ENCODE data around the gene ZNF763. TPM values are rescaled to one million over a fixed set of nuclear protein-coding genes. Genes with fewer than 3 reads are reported as not detected.
"Not testable (repeated sequence)": the region's sequence is repeated elsewhere in the genome, so short reads cannot be mapped to it uniquely, and the experiment has no call there.

Gene ZNF763
- total RNA-seq, 2 donors from 2014 or later, result 0.64 to 1.3 TPM

DNA sequence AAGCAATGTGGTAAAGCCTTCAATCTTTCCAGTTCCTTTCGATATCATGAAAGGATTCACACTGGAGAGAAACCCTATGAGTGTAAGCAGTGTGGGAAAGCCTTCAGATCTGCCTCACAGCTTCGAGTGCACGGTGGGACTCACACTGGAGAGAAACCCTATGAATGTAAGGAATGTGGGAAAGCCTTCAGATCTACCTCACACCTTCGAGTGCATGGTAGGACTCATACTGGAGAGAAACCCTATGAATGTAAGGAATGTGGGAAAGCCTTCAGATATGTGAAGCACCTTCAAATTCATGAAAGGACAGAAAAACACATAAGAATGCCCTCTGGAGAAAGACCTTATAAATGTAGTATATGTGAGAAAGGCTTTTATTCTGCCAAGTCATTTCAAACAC, 15.6 kb upstream of the ZNF763 start:
- Mint-ChIP-seq H3K4me3 (no peak overlapping the region), H3K27ac (no peak overlapping the region), H3K36me3 (ENCODE audit: low read depth) (peaks cover 85% of the 10 kb centered on the region), H3K27me3 (no peaks in the 10 kb centered on the region), H3K4me1 (no peaks in the 10 kb centered on the region), H3K9me3 (peaks cover 43% of the 10 kb centered on the region)
- no peak for ATAC-seq (replicated peaks)

GRCh38 chr19:11949614-11950080, 15.2 kb upstream of the ZNF763 start:
- not testable (repeated sequence) for H3K4me3 Mint-ChIP-seq; ATAC-seq (replicated peaks); H3K27ac Mint-ChIP-seq; H3K27me3 Mint-ChIP-seq; H3K4me1 Mint-ChIP-seq
- H3K9me3 Mint-ChIP-seq, result peaks cover 43% of the 10 kb centered on the region
- H3K36me3 Mint-ChIP-seq (ENCODE audit: low read depth), result peaks cover 81% of the 10 kb centered on the region

DNA sequence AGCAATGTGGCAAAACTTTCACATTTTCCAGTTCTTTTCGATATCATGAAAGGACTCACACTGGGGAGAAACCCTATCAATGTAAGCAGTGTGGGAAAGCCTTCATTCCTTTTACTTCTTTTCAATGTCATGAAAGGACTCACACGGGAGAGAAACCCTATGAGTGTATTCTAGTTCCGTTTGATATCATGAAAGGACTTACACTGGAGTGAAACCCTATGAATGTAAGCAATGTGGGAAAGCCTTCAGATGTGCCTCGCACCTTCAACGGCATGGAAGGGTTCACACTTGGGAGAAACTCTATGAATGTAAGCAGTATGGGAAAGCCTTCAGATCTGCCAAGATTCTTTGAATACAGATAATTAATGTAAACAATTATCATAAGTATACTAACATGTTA, 14.5 kb upstream of the ZNF763 start:
- Mint-ChIP-seq H3K4me3 (no peak overlapping the region), H3K9me3 (peaks cover 41% of the 10 kb centered on the region), H3K4me1 (no peaks in the 10 kb centered on the region), H3K27ac (no peak overlapping the region), H3K27me3 (no peaks in the 10 kb centered on the region), H3K36me3 (ENCODE audit: low read depth) (peaks cover 74% of the 10 kb centered on the region)
- no peak for ATAC-seq (replicated peaks)

GRCh38 chr19:11963566-11964355, 1.1 kb upstream of the ZNF763 start:
- Mint-ChIP-seq H3K9me3 (no peaks in the 10 kb centered on the region), H3K36me3 (ENCODE audit: low read depth) (no peaks in the 10 kb centered on the region), H3K4me1 (peaks cover 21% of the 10 kb centered on the region), H3K4me3 (peak overlapping the region; percentile 80), H3K27ac (peak overlapping the region; percentile 69), H3K27me3 (no peaks in the 10 kb centered on the region)
- peak; percentile 50 for ATAC-seq (replicated peaks)

- Mint-ChIP-seq H3K4me1 (peaks cover 21% of the 10 kb centered on the region), H3K36me3 (ENCODE audit: low read depth) (no peaks in the 10 kb centered on the region), H3K9me3 (no peaks in the 10 kb centered on the region), H3K27ac (peak overlapping the region; percentile 69), H3K27me3 (no peaks in the 10 kb centered on the region), H3K4me3 (peak overlapping the region; percentile 80)
- ATAC-seq (replicated peaks), result peak; percentile 36
Observed at GRCh38 chr19:11964496-11964857, 363 bp upstream of the ZNF763 start.

DNA sequence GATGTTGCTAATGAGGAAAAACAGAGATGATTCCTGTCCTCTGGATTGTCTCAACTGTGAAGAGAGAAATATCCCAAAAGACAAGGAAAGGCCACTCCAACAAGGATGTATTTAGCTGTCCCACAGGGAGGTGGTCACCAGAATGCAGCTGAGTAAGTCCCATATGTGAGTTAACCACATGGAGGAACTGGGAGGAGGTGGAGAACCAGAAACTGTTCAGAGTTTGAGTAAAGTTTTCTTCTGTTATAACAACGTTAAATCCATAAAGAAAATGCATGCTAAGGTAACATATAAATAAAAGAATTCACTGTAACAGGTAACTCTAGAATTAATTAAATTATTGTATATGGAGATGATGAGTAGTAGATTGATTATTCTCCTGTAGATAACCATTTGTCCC, 5.3 kb downstream of the ZNF763 start:
- Mint-ChIP-seq H3K4me1 (peaks cover 4% of the 10 kb centered on the region), H3K36me3 (ENCODE audit: low read depth) (no peaks in the 10 kb centered on the region), H3K4me3 (no peak overlapping the region), H3K27me3 (no peaks in the 10 kb centered on the region), H3K27ac (no peak overlapping the region), H3K9me3 (no peaks in the 10 kb centered on the region)
- ATAC-seq (replicated peaks), result no peak

DNA sequence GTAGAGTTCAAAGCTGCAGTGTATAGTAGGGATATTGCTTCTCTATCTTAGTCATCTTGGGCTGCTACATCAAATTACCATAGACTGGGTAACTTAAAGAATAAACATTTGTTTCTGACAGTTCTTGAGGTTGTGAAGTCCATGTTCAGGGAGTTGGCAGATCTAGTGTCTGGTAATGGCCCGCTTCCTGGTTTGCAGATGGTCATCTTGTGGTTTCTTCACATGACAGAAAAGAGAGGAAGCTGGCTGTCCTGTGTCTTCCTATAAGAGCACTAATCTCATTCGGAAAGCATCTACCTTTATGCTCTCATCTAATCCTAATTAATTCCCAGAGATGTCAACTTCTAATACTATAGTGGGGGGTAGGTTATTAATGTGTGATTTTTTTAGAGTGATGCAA, 6.2 kb downstream of the ZNF763 start:
- no peak overlapping the region for H3K4me3 Mint-ChIP-seq
- no peaks in the 10 kb centered on the region for H3K4me1 Mint-ChIP-seq
- no peak for ATAC-seq (replicated peaks)
- H3K27me3 Mint-ChIP-seq, result no peaks in the 10 kb centered on the region
- H3K36me3 Mint-ChIP-seq (ENCODE audit: low read depth), result no peaks in the 10 kb centered on the region
- no peaks in the 10 kb centered on the region for H3K9me3 Mint-ChIP-seq
- H3K27ac Mint-ChIP-seq, result no peak overlapping the region

- H3K27ac Mint-ChIP-seq, result no peak overlapping the region
- H3K9me3 Mint-ChIP-seq, result peaks cover 3% of the 10 kb centered on the region
- H3K27me3 Mint-ChIP-seq, result no peaks in the 10 kb centered on the region
- peaks cover 14% of the 10 kb centered on the region for H3K36me3 Mint-ChIP-seq (ENCODE audit: low read depth)
- no peaks in the 10 kb centered on the region for H3K4me1 Mint-ChIP-seq
- ATAC-seq (replicated peaks), result no peak
- H3K4me3 Mint-ChIP-seq, result no peak overlapping the region
Observed at GRCh38 chr19:11973019-11973810, 8.4 kb downstream of the ZNF763 start.

DNA sequence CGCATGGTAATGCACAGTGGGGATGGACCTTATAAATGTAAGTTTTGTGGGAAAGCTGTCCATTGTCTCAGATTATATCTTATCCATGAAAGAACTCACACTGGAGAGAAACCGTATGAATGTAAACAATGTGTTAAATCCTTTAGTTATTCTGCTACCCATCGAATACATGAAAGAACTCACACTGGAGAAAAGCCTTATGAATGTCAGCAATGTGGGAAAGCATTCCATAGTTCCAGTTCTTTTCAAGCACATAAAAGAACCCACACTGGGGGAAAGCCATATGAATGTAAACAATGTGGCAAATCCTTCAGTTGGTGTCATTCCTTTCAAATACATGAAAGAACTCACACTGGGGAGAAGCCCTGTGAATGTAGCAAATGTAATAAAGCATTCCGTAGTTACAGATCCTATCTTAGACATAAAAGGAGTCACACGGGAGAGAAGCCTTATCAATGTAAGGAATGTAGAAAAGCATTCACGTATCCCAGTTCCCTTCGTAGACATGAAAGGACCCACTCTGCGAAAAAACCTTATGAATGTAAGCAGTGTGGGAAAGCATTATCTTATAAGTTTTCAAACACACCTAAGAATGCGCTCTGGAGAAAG, 13.8 kb downstream of the ZNF763 start:
- Mint-ChIP-seq H3K36me3 (ENCODE audit: low read depth) (peaks cover 27% of the 10 kb centered on the region), H3K27me3 (no peaks in the 10 kb centered on the region), H3K27ac (no peak overlapping the region), H3K9me3 (peaks cover 25% of the 10 kb centered on the region), H3K4me3 (no peak overlapping the region), H3K4me1 (no peaks in the 10 kb centered on the region)
- ATAC-seq (replicated peaks), result no peak

DNA sequence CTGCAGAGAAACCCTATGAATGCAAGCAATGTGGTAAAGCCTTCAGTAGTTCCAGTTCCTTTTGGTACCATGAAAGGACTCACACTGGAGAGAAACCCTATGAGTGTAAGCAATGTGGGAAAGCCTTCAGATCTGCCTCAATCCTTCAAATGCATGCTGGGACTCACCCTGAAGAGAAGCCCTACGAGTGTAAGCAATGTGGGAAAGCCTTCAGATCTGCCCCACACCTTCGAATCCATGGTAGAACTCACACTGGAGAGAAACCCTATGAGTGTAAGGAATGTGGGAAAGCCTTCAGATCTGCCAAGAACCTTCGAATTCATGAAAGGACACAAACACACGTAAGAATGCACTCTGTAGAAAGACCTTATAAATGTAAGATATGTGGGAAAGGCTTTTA, 14.7 kb downstream of the ZNF763 start:
- no peaks in the 10 kb centered on the region for H3K4me1 Mint-ChIP-seq
- peaks cover 27% of the 10 kb centered on the region for H3K36me3 Mint-ChIP-seq (ENCODE audit: low read depth)
- no peak overlapping the region for H3K4me3 Mint-ChIP-seq
- H3K9me3 Mint-ChIP-seq, result peaks cover 25% of the 10 kb centered on the region
- H3K27ac Mint-ChIP-seq, result no peak overlapping the region
- H3K27me3 Mint-ChIP-seq, result no peaks in the 10 kb centered on the region
- no peak for ATAC-seq (replicated peaks)

DNA sequence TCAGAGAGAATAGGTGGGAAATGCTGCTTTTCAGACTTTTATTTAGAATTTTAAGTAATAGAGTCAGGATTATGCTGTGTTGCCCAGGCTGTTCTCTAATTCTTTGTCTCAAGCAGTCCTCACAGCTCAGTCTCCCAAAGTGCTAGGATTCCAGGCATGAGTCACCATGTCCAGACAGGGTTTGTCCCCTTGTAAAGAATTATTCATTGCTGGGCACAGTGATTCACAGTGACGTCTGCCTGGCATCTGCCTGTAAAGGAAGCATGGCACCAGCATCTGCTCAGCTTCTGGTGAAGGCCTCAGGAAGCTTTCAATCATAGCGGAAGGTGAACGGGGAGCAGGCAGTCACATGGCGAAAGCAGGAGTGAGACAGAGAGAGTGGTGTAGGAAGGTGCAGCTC, 17.7 kb downstream of the ZNF763 start:
- H3K36me3 Mint-ChIP-seq (ENCODE audit: low read depth), result peaks cover 20% of the 10 kb centered on the region
- peaks cover 25% of the 10 kb centered on the region for H3K9me3 Mint-ChIP-seq
- no peak overlapping the region for H3K27ac Mint-ChIP-seq

GRCh38 chr19:11984986-11985385, 20.1 kb downstream of the ZNF763 start:
- no peaks in the 10 kb centered on the region for H3K27me3 Mint-ChIP-seq
- H3K27ac Mint-ChIP-seq, result no peak overlapping the region
- ATAC-seq (replicated peaks), result no peak
- H3K36me3 Mint-ChIP-seq (ENCODE audit: low read depth), result no peaks in the 10 kb centered on the region
- peaks cover 5% of the 10 kb centered on the region for H3K9me3 Mint-ChIP-seq
- H3K4me1 Mint-ChIP-seq, result no peaks in the 10 kb centered on the region
- no peak overlapping the region for H3K4me3 Mint-ChIP-seq

More for the DNA sequence above, 17.7 kb downstream of the ZNF763 start:
- ATAC-seq (replicated peaks), result no peak
- Mint-ChIP-seq H3K4me3 (no peak overlapping the region), H3K27me3 (no peaks in the 10 kb centered on the region), H3K4me1 (no peaks in the 10 kb centered on the region)

DNA sequence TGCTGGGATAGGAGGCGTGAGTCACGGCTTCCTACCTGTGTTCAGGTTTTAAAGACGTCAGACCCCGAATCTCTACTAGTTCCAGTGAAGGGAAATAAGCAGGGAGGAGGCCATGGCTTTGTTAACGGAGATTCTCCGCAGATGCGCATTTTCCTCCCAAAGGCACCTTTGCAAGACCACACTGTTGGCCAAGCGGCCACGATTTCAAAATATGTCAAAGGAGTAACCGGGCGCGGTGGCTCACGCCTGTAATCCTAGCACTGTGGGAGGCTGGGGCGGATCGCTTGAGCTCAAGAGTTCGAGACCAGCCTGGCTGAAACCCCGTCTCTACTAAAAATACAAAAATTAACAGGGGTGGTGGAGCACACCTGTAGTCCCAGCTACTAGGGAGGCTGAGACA, 21.9 kb downstream of the ZNF763 start:
- Mint-ChIP-seq H3K36me3 (ENCODE audit: low read depth) (peaks cover 7% of the 10 kb centered on the region), H3K27me3 (no peaks in the 10 kb centered on the region), H3K4me1 (peaks cover 5% of the 10 kb centered on the region), H3K9me3 (no peaks in the 10 kb centered on the region), H3K27ac (no peak overlapping the region), H3K4me3 (peak overlapping the region; percentile 80)
- ATAC-seq (replicated peaks), result no peak

DNA sequence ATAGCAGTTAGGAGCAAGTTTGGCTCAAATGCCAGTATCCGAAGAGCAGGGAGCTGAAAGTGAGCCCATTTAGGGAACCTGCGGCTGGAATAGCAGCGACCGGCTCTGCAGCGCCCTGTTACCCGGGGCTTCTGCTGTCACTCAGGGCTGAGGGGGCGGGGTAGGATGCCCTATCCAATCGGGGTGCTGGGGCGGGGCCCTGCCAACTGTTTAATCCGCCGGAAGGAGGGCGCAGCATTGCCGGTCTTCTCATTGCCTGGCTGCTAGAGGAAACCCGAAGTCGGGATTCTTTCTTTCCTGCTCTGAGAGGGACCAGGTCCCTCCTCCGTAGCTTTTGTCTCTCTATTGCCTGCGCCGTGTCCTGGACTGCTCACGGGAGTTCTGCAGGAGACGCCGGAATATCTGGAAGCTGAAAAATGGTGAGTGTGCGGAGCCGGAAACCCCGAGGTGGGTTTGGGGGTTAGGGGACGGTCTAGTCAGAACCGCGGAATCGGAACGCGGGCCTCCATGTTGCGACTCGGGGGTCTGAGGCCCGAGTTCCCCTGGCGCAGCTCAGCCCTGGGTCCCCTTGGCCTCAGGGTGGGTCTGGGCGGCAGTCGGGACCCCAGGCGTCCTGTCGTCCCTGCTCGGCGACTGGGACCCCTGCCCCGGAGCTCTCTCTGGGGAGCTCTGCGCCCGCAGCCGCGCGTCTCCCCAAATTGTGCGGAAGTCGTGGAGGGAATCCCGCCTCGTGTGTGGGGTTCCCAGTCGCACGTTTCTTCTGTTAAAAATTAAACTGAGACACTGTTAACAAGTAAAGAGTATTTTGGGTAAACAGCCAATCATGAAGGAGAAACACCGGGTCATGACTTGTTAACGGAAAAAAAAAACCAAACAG, 22.8 kb downstream of the ZNF763 start:
- Mint-ChIP-seq H3K4me3 (peak overlapping the region; percentile 80), H3K9me3 (no peaks in the 10 kb centered on the region)
- ATAC-seq (replicated peaks), result peak; percentile 99

More for the DNA sequence above, 22.8 kb downstream of the ZNF763 start:
- H3K4me1 Mint-ChIP-seq, result peaks cover 5% of the 10 kb centered on the region
- peak overlapping the region; percentile 55 for H3K27ac Mint-ChIP-seq
- no peaks in the 10 kb centered on the region for H3K27me3 Mint-ChIP-seq
- peaks cover 7% of the 10 kb centered on the region for H3K36me3 Mint-ChIP-seq (ENCODE audit: low read depth)
